ENCODE measurements around the gene TUBB.
"Not testable (repeated sequence)": the region's sequence is repeated elsewhere in the genome, so short reads cannot be mapped to it uniquely, and the experiment has no call there.

The TUBB gene

DNA sequence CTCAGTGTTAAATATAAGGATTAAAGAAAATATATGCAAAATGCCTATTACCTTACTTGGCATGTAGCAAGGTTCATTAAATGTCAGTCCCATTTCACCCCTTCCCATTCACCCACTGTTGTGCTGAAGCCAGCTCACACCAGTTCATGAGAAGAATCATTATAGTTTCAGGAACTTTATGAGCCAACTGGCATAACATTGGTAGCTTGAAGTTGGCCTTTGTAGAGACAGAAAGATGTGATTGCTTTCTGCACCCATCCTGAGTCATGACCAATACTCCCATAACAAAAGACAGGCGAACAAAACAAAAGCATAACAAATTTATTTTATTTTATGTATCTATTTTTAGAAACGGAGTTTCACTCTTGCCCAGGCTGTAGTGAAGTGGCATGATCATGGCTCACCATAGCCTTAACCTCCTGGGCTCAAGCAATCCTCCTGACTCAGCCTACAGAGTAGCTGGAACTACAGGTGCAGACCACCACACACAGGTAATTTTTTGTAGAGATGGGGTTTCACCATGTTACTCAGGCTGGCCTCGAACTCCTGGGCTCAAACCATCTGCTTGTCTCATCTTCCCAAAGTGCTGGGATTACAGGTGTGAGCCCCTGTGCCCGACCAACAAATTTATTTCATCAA is 41.8 kb downstream of the TUBB start:
- DNase-seq (ENCODE audit: low read depth): no peak

GRCh38 chr6:30763155-30763617 is 43.0 kb downstream of the TUBB start:
- DNase-seq (ENCODE audit: low read depth): no peak

- DNase-seq (ENCODE audit: low read depth): no peak
These were observed 43.7 kb downstream of the TUBB start for GRCh38 chr6:30763618-30764489.

- DNase-seq (ENCODE audit: low read depth): not testable (repeated sequence)
These were observed 44.4 kb downstream of the TUBB start for GRCh38 chr6:30764490-30765043.

GRCh38 chr6:30765495-30765894 is 45.3 kb downstream of the TUBB start:
- DNase-seq (ENCODE audit: low read depth): not testable (repeated sequence)

GRCh38 chr6:30766461-30767157 is 46.5 kb downstream of the TUBB start:
- DNase-seq (ENCODE audit: low read depth): no peak

DNA sequence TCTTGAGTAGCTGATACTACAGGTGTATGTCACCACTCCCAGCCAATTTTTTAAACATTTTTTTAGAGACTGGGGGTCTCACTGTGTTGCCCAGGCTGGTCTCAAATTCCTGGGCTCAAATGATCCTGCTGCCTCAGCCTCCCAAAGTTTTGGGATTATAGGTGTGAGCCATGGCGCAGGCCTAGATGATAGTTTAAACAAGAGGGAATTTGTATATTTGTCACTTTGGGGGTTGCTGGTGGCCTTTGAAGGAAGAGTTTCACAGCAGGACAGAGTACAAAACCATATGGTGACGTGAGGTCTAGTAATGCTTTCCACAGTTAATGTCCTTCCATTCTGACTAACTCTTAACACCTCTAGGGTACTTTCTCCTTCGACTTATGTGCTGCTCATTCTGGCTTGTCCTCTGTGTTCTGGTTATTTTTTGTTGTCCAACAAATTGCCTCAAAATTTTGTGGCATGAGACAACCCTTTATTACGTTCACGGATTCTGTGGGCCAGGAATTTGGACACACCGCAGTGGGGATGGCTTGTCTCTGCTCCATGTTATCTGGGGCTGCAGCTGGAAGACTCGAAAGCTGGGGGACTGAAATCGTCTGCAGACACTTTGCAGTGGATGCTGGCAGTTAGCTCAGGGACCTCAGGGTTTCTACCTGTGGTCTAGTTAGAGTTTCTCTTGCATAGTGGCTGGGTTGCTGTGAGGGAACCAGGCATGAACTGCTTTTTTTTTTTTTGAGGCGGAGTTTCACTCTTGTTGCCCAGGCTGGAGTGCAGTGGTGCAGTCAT is 47.2 kb downstream of the TUBB start:
- no peak for DNase-seq (ENCODE audit: low read depth)

- no peak for DNase-seq (ENCODE audit: low read depth)
These were observed 47.8 kb downstream of the TUBB start for GRCh38 chr6:30767944-30768301.

DNA sequence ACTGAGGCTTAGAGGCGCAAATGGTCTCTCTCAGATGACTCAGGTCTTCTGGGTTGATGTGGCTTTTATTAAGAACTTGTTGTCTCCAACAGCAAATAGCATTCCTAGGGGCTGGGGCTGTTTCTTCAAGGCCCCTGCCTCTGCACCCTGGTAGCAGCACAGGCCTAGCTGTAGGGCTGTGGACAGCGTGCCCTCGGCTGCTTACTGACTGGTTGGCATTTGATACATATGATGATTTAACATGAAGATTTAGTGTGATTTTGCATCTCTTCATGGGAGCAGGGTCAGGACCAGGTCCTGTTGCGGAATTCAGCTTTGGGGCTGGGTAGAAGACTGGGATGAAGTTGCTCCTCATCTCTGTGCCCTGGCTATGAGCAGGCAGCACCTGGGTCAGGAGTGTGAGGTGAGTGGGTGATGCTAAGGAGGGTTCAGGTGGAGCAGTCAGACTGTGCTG is 48.5 kb downstream of the TUBB start:
- no peak for DNase-seq (ENCODE audit: low read depth)

DNA sequence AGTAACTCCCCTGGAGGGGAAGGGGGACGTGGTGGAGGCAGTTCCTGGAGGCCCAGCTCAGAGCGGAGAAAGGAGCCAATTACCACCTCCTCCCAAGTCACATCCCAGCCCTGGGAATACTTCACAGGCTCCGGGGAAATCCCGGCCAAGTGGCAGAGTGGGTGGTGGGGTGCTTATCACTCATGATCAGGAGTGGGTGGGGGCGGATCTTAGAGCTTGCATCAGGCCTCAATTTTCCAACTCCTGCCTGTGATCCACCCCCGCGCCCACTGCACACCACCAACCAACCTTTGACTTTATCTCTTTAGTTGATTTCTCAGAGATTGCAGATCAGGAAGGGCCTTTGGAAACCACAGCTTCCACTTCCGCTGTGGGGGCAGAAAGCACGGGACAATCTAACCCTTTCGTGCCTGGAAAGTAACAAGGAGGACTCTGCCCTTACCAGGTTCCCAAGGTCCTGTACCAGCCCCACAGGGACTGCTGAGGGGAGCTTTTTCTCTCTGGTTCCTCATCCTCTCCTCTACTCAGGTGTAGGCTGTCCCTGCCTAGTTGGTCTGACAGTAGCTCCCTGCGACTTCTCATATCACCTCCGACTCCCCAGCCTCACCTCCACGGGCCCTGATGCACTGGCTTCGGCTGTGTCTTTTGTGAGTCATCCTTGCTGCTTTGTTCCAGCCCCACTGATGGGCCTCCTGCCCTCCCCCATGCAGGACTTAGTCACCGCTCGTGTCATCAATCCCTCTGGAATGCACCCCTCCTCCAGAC is 49.1 kb downstream of the TUBB start:
- peak; percentile 75 for DNase-seq (ENCODE audit: low read depth)

GRCh38 chr6:30769853-30770524 is 49.8 kb downstream of the TUBB start:
- no peak for DNase-seq (ENCODE audit: low read depth)

DNA sequence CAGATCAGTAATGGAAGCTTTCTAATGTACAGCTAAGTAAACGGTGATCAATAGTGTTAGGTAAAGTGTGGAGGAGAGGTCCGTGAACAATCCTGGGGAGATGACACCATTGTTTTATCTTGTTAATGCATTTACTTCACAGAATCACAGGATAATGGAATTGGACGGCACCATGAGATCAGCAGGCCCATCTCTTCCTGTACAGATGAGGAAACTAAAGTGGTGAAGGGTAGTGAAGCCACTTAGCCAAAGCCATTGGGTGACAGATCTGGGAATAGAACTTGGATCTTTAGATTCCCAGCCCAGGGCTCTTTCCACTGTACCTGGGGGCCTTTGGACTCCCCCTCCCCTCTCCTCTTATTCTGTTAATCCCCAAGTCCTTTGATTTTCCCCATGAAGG is 50.4 kb downstream of the TUBB start:
- no peak for DNase-seq (ENCODE audit: low read depth)

GRCh38 chr6:30774701-30775100 is 54.5 kb downstream of the TUBB start:
- no peak for DNase-seq (ENCODE audit: low read depth)

All from stimulated activated CD8-positive, alpha-beta memory T cell treated with anti-CD3 and anti-CD28 coated beads, Interleukin-4, amount 100 ng/mL, for 24 hours (primary cell).